Immature natural killer cell (primary cell): ENCODE data around the gene NLRP7. TPM values are rescaled to one million over a fixed set of nuclear protein-coding genes. Genes with fewer than 3 reads are reported as not detected.
"Not testable (repeated sequence)": the region's sequence is repeated elsewhere in the genome, so short reads cannot be mapped to it uniquely, and the experiment has no call there.

Source experiments
- DNase-seq, 3 donors: peaks; one replicate each; pipeline ENCODE4 v3.0.0; 2022; ENCODE audit warnings: mixed read lengths in 1 of 3
- H3K27ac Mint-ChIP-seq, 6 donors: one replicate each; pipeline ENCODE4 v1.8.0; 2020; ENCODE audit warnings: mixed read lengths in 6 of 6, mild to moderate bottlenecking in 5 of 6, inconsistent platforms in 4 of 6, moderate library complexity in 3 of 6
- H3K27me3 Mint-ChIP-seq, 3 donors: one replicate each; pipeline ENCODE4 v1.8.0; 2020 to 2021; ENCODE audit warnings: low read depth in 3 of 3, mild to moderate bottlenecking in 3 of 3, mixed read lengths in 3 of 3, moderate library complexity in 3 of 3, inconsistent platforms in 1 of 3
- H3K36me3 Mint-ChIP-seq, 3 donors: one replicate each; pipeline ENCODE4 v1.8.0; 2020; ENCODE audit warnings: mixed read lengths in 3 of 3, inconsistent platforms in 2 of 3, mild to moderate bottlenecking in 2 of 3
- H3K4me1 Mint-ChIP-seq, 2 donors: one replicate each; pipeline ENCODE4 v1.8.0; 2020; ENCODE audit warnings: inconsistent platforms in 2 of 2, mild to moderate bottlenecking in 2 of 2, mixed read lengths in 2 of 2, moderate library complexity in 1 of 2
- H3K4me3 Mint-ChIP-seq, 5 donors: one replicate each; pipeline ENCODE4 v1.8.0; 2020; ENCODE audit warnings: mild to moderate bottlenecking in 5 of 5, mixed read lengths in 5 of 5, inconsistent platforms in 3 of 5, moderate library complexity in 3 of 5
- H3K9me3 Mint-ChIP-seq, 6 donors: one replicate each; pipeline ENCODE4 v1.8.0; 2020; ENCODE audit warnings: mild to moderate bottlenecking in 6 of 6, mixed read lengths in 6 of 6, inconsistent platforms in 4 of 6, moderate library complexity in 3 of 6
- polyA plus RNA-seq, 3 donors: library from polyadenylated mRNA; unstranded; fragments of 300-500 nt; fragmentation: Illumina TruSeq; gene quantifications; one replicate each; pipeline ENCODE4 v1.2.3, GENCODE V29; 2021

The NLRP7 gene
- 1 to 10 TPM in 1 of 3 donors, under 1 TPM in 1, not detected in 1; 0.27 to 2.0 TPM for polyA plus RNA-seq

GRCh38 chr19:54947381-54947780 lies at the start of gene NLRP7:
Gene NLRP7, minus strand, starts transcription at chr19:54947530.
- Mint-ChIP-seq H3K9me3 (no peaks in the 10 kb centered on the region), H3K27me3 (no peaks in the 10 kb centered on the region), H3K27ac (no peak within 1 kb of the TSS), H3K36me3 (peaks cover 5 to 11% (median 11%) of the 10 kb centered on the region in 3 donors), H3K4me3 (no peak within 1 kb of the TSS), H3K4me1 (no peaks in the 10 kb centered on the region)
- DNase-seq, result no peak

DNA sequence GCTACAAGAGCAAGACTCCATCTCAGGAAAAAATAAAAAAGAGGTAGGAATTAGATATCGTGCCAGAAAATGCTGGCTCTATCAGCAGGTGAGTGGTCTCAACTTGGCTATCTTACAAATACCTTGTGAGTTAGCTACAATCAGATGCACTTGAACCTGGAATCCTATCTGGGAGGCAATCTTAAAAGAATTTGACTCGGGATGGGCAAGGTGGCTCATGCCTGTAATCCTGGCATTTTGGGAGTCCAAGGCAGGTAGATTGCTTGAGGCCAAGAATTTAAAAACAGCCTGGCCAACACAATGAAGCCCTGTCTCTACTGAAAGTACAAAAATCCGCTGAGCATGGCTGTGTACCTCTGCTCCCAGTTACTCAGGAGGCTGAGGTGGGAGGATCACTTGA lies 48.2 kb upstream of the NLRP7 start:
- no peak overlapping the region for H3K27ac Mint-ChIP-seq

DNA sequence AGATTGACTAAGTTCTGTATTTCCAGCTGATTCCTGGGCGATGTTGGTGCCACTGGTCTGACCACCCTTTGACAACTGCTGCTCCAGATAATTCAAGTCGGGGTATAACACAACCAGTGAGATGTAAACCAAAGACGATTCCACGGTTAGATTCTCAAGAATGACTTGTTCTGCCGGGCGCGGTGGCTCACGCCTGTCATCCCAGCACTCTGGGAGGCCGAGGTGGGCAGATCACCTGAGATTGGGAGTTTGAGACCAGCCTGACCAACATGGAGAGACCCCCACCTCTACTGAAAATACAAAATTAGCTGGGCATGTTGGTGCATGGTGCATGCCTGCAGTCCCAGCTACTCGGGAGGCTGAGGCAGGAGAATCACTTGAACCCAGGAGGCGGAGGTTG lies 42.2 kb upstream of the NLRP7 start:
- H3K27ac Mint-ChIP-seq, H3K4me3 Mint-ChIP-seq, H3K9me3 Mint-ChIP-seq, DNase-seq, H3K27me3 Mint-ChIP-seq: not testable (repeated sequence)
- H3K36me3 Mint-ChIP-seq, result peaks cover 38 to 52% (median 46%) of the 10 kb centered on the region in 3 donors
- H3K4me1 Mint-ChIP-seq, result peaks cover 5 to 10% of the 10 kb centered on the region in 2 donors

More for the DNA sequence above, 48.2 kb upstream of the NLRP7 start:
- peaks cover 34 to 46% (median 35%) of the 10 kb centered on the region in 3 donors for H3K36me3 Mint-ChIP-seq
- no peak overlapping the region for H3K4me3 Mint-ChIP-seq
- DNase-seq, result no peak
- peaks cover 5 to 10% of the 10 kb centered on the region in 2 donors for H3K4me1 Mint-ChIP-seq
- no peaks in the 10 kb centered on the region for H3K9me3 Mint-ChIP-seq
- H3K27me3 Mint-ChIP-seq, result peaks cover 0 to 2% (median 0%) of the 10 kb centered on the region in 3 donors

DNA sequence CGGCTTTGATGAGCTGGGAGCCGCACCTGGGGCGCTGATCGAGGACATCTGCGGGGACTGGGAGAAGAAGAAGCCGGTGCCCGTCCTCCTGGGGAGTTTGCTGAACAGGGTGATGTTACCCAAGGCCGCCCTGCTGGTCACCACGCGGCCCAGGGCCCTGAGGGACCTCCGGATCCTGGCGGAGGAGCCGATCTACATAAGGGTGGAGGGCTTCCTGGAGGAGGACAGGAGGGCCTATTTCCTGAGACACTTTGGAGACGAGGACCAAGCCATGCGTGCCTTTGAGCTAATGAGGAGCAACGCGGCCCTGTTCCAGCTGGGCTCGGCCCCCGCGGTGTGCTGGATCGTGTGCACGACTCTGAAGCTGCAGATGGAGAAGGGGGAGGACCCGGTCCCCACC lies 35.2 kb upstream of the NLRP7 start:
- DNase-seq, H3K9me3 Mint-ChIP-seq, H3K4me1 Mint-ChIP-seq, H3K27me3 Mint-ChIP-seq, H3K4me3 Mint-ChIP-seq, H3K27ac Mint-ChIP-seq: not testable (repeated sequence)
- H3K36me3 Mint-ChIP-seq, result peaks cover 23 to 46% (median 31%) of the 10 kb centered on the region in 3 donors

- Mint-ChIP-seq H3K4me1 (peaks cover 23 to 24% of the 10 kb centered on the region in 2 donors), H3K36me3 (peaks cover 4 to 21% (median 10%) of the 10 kb centered on the region in 3 donors), H3K27ac (peak overlapping the region; percentile 90 to 95 (median 94)), H3K4me3 (peak overlapping the region; percentile 65 to 87 (median 81))
- DNase-seq, result peak; percentile 32 to 35 (median 34)
- H3K9me3 Mint-ChIP-seq, H3K27me3 Mint-ChIP-seq: not testable (repeated sequence)
Measured at GRCh38 chr19:54973229-54974090, 26.1 kb upstream of the NLRP7 start.

DNA sequence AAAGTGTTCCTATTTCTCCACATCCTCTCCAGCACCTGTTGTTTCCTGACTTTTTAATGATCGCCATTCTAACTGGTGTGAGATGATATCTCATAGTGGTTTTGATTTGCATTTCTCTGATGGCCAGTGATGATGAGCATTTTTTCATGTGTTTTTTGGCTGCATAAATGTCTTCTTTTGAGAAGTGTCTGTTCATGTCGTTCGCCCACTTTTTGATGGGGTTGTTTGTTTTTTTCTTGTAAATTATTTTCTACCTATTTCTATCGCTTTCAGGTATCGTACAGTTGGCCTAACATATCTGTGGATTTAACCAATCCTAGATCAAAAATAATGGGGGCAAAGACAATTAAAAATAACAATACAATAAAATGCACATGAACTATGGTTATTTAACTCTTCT lies 24.1 kb upstream of the NLRP7 start:
- H3K4me3 Mint-ChIP-seq, H3K27me3 Mint-ChIP-seq, H3K36me3 Mint-ChIP-seq, DNase-seq, H3K9me3 Mint-ChIP-seq: not testable (repeated sequence)
- H3K4me1 Mint-ChIP-seq, result peaks cover 27 to 29% of the 10 kb centered on the region in 2 donors
- peak overlapping the region in 2 of 6 donors; percentile 46 to 69 for H3K27ac Mint-ChIP-seq

DNA sequence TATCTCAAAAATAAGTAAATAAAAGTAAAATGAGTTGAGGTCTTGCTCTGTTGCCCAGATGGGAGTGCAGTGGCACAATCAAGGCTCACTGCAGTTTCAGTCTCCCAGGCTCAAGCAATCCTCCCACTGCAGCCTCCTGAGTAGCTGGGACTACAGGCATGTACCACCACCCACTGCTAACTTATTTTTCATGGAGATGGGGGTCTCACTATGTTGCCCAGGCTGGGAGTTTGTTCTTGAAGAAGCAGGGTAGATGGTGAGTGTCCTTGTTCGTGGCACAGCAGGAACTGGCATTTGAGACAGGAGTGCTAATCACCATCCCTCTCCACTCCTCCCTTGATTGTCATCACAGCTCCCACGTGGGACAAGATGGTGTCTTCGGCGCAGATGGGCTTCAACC lies 22.3 kb upstream of the NLRP7 start:
- Mint-ChIP-seq H3K9me3 (no peaks in the 10 kb centered on the region), H3K27ac (peak overlapping the region in 1 of 6 donors; percentile 17), H3K4me1 (peaks cover 26 to 28% of the 10 kb centered on the region in 2 donors), H3K36me3 (peaks cover 4 to 9% (median 6%) of the 10 kb centered on the region in 3 donors), H3K4me3 (no peak overlapping the region), H3K27me3 (peaks cover 0 to 4% (median 0%) of the 10 kb centered on the region in 3 donors)
- no peak for DNase-seq

GRCh38 chr19:54967611-54968010 lies 20.3 kb upstream of the NLRP7 start:
- Mint-ChIP-seq H3K4me3 (peak overlapping the region in 2 of 5 donors; percentile 40 to 64), H3K27ac (peak overlapping the region in 2 of 6 donors; percentile 47 to 60), H3K4me1 (peaks cover 6 to 8% of the 10 kb centered on the region in 2 donors), H3K36me3 (peaks cover 3 to 9% (median 4%) of the 10 kb centered on the region in 3 donors), H3K9me3 (no peaks in the 10 kb centered on the region), H3K27me3 (peaks cover 0 to 4% (median 0%) of the 10 kb centered on the region in 3 donors)
- no peak for DNase-seq

DNA sequence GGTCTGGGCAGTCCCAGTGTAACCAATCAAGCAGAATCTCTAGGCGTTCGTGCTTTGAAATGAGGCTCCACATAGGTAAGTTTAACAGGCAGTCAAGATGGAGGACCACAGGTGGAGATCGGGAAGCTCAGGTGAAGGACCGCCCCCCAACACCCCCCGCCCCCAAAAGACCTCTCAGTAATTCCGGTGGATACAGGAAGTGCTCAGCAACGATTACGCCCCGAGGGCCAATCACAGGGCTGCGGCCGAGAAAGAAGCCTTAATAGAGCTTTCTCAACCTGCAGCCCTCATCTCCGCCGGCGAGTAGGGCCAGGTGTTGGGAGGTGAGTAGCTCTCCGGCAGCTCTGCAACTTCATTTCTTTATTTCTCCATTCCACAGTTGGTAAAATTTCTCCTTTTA lies 17.7 kb upstream of the NLRP7 start:
- DNase-seq, H3K4me3 Mint-ChIP-seq, H3K27ac Mint-ChIP-seq, H3K36me3 Mint-ChIP-seq, H3K4me1 Mint-ChIP-seq, H3K27me3 Mint-ChIP-seq, H3K9me3 Mint-ChIP-seq: not testable (repeated sequence)

DNA sequence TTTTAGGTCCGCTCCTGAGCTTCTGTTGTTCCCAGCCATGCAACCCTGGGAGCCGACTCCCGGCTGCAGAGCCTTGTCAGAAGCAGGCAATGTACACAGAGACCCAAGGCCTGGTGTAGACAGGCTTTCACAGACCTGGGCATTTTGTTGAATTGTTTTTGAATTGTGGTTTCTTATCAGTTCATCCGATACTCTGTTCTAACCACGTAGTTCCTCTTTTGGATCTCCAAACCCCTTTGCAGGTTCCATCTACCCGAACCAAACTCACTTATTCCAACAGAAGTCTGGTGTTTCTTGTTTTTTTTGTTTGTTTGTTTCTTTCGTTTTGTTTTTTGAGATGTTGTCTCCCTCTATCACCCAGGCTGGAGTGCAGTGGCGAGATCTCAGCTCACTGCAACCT lies 12.5 kb upstream of the NLRP7 start:
- no peaks in the 10 kb centered on the region for H3K9me3 Mint-ChIP-seq

GRCh38 chr19:54955376-54955775 lies 8.0 kb upstream of the NLRP7 start:
- H3K4me3 Mint-ChIP-seq, result no peak overlapping the region
- H3K27ac Mint-ChIP-seq, result no peak overlapping the region
- no peaks in the 10 kb centered on the region for H3K36me3 Mint-ChIP-seq
- peaks cover 8% of the 10 kb centered on the region in 2 donors for H3K4me1 Mint-ChIP-seq
- no peaks in the 10 kb centered on the region for H3K27me3 Mint-ChIP-seq
- H3K9me3 Mint-ChIP-seq, result no peaks in the 10 kb centered on the region
- no peak for DNase-seq

More for the DNA sequence above, 12.5 kb upstream of the NLRP7 start:
- peaks cover 8% of the 10 kb centered on the region in 2 donors for H3K4me1 Mint-ChIP-seq
- no peaks in the 10 kb centered on the region for H3K27me3 Mint-ChIP-seq
- peak in 2 of 3 donors; percentile 4 to 11 for DNase-seq
- peak overlapping the region in 4 of 6 donors; percentile 14 to 87 (median 53) for H3K27ac Mint-ChIP-seq
- H3K4me3 Mint-ChIP-seq, result peak overlapping the region in 4 of 5 donors; percentile 22 to 69 (median 39)
- no peaks in the 10 kb centered on the region for H3K36me3 Mint-ChIP-seq

DNA sequence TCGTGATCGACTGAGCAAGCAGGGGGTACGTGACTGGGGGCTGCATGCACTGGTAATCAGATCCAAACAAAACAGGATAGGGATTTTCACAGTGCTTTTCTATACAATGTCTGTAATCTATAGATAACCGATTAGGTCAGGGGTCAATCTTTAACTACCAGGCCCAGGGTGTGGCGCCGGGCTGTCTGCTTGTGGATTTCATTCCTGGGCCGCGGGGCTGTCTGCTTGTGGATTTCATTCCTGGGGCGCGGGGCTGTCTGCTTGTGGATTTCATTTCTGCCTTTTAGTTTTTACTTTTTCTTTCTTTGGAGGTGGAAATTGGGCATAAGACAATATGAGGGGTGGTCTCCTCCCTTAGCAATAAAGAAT lies 6.0 kb upstream of the NLRP7 start:
- DNase-seq, H3K36me3 Mint-ChIP-seq, H3K9me3 Mint-ChIP-seq, H3K4me1 Mint-ChIP-seq, H3K27me3 Mint-ChIP-seq, H3K27ac Mint-ChIP-seq, H3K4me3 Mint-ChIP-seq: not testable (repeated sequence)

DNA sequence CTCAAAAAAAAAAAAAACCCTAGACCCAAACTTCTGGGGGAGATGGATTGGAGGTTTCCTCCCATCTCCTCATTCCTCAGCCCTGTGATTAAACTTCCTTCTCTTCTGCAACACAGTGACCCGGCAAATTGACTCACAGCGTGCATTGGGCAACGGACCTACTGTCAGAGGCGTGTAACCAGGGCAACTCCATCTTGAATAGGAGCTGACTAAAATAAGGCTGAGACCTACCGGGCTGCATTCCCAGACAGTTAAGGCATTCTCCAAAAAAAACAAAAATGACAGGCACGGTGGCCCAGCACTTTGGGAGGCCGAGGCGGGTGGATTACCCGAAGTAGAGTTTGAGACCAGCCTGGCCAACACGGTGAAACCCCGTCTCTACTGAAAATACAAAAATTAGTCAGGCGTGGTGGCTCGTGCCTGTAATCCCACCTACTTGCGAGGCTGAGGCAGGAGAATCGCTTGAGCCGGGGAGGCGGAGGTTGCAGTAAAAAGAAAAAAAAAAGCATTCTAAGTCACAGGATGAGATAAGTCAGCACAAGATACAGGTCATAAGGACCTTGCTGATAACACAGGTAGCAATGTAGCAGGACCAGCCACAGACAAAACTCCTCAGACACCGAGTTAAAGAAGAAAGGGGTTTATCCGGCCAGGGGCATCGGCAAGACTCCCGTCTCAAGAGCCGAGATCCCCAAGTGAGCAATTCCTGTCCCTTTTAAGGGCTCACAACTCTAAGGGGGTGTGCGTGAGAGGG lies 5.4 kb upstream of the NLRP7 start:
- Mint-ChIP-seq H3K4me3 (no peak overlapping the region), H3K27me3 (no peaks in the 10 kb centered on the region), H3K27ac (no peak overlapping the region)

GRCh38 chr19:54950580-54950979 lies 3.2 kb upstream of the NLRP7 start:
- H3K4me3 Mint-ChIP-seq, DNase-seq, H3K27me3 Mint-ChIP-seq, H3K27ac Mint-ChIP-seq, H3K36me3 Mint-ChIP-seq, H3K9me3 Mint-ChIP-seq, H3K4me1 Mint-ChIP-seq: not testable (repeated sequence)

More for the DNA sequence above, 5.4 kb upstream of the NLRP7 start:
- DNase-seq, result no peak
- no peaks in the 10 kb centered on the region for H3K4me1 Mint-ChIP-seq
- no peaks in the 10 kb centered on the region for H3K9me3 Mint-ChIP-seq
- no peaks in the 10 kb centered on the region for H3K36me3 Mint-ChIP-seq
